Thyroid gland (tissue), 4 donors: ENCODE data around the gene CNNM3. TPM values are rescaled to one million over a fixed set of nuclear protein-coding genes. Genes with fewer than 3 reads are reported as not detected.
A peak's percentile ranks its signal among the peaks of the same experiment; 100 is the strongest.

Experiments used
- DNase-seq, 2 donors: peaks; one replicate each; pipeline ENCODE4 v3.0.0-alpha.2; 2019
- H3K27ac ChIP-seq, 3 donors: fragments of 200-600 bp; sonication (generic); 1 replicate in 2 of 3; 2 replicates in 1 of 3; pipeline ENCODE4 v1.5.1; 2016 to 2019; ENCODE audit warnings: mild to moderate bottlenecking in 1 of 3, moderate library complexity in 1 of 3
- H3K27me3 ChIP-seq: fragments of 200-600 bp; sonication (generic); one replicate; pipeline ENCODE4 v1.5.1; 2019
- H3K36me3 ChIP-seq, 2 donors: fragments of 200-600 bp; sonication (generic); one replicate each; pipeline ENCODE4 v1.5.1; 2016 to 2019
- H3K4me1 ChIP-seq, 2 donors: fragments of 200-600 bp; sonication (generic); one replicate each; pipeline ENCODE4 v1.5.1; 2017 to 2019
- H3K4me3 ChIP-seq, 3 donors: fragments of 200-600 bp; sonication (generic); replicated peaks in 1 of 3; 1 replicate in 2 of 3; 2 replicates in 1 of 3; pipeline ENCODE4 v1.5.1; 2016; ENCODE audit warnings: mild to moderate bottlenecking in 1 of 3
- H3K9me3 ChIP-seq: fragments of 200-600 bp; sonication (generic); one replicate; pipeline ENCODE4 v1.5.1; 2017
- POLR2A ChIP-seq, 2 donors: fragments of 450-650 bp; IDR thresholded peaks; one replicate each; pipeline ENCODE4 v1.6.1; 2017; ENCODE audit warnings: antibody characterized with exemption in 2 of 2, mild to moderate bottlenecking in 2 of 2, moderate library complexity in 1 of 2
- WGBS, 2 donors: methylation state at CpG; one replicate each; pipeline ENCODE4 v1.1.5; 2017; 5-methylcytosine and 5-hydroxymethylcytosine counted together
- intact Hi-C: fragments of 100-400 bp; cut with DNase I; formaldehyde crosslinking; loops from one replicate; pipeline ENCODE4 v1.15.1; 2023
- total RNA-seq, 4 donors: library from RNA; depleted of rRNA; stranded (reverse); fragments of >200 nt; gene quantifications; one replicate each; pipeline ENCODE4 v1.2.3, GENCODE V29; 2016
- TF ChIP-seq, protein P1 (sequence below), 6 experiments: fragments of 200-600 bp in 3 of 6; fragments of 450-650 bp in 3 of 6; sonication (generic) in 3 of 6; IDR thresholded peaks; one replicate each; pipeline ENCODE4 v1.5.1; 2016 to 2019; ENCODE audit warnings: antibody characterized with exemption in 6 of 6, mild to moderate bottlenecking in 2 of 6, inconsistent platforms in 1 of 6, moderate library complexity in 1 of 6

Gene CNNM3
- total RNA-seq, 4 donors from 2014 or later: 18.2 to 22.8 (median 20.4) TPM

- no peak for DNase-seq
- intact Hi-C loops: no loop called here
- 38 to 78% methylated on average over 1 of the region's 1 CpG for WGBS, 2 donors
- H3K9me3 ChIP-seq: no peaks in the 10 kb centered on the region
- H3K27me3 ChIP-seq: no peaks in the 10 kb centered on the region
- peaks cover 15 to 36% of the 10 kb centered on the region in 2 donors for H3K4me1 ChIP-seq
- no peak overlapping the region for H3K4me3 ChIP-seq
- TF ChIP-seq, protein P1, sequence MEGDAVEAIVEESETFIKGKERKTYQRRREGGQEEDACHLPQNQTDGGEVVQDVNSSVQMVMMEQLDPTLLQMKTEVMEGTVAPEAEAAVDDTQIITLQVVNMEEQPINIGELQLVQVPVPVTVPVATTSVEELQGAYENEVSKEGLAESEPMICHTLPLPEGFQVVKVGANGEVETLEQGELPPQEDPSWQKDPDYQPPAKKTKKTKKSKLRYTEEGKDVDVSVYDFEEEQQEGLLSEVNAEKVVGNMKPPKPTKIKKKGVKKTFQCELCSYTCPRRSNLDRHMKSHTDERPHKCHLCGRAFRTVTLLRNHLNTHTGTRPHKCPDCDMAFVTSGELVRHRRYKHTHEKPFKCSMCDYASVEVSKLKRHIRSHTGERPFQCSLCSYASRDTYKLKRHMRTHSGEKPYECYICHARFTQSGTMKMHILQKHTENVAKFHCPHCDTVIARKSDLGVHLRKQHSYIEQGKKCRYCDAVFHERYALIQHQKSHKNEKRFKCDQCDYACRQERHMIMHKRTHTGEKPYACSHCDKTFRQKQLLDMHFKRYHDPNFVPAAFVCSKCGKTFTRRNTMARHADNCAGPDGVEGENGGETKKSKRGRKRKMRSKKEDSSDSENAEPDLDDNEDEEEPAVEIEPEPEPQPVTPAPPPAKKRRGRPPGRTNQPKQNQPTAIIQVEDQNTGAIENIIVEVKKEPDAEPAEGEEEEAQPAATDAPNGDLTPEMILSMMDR (IDR thresholded peaks at IDR 0.05): no peak
- no peak for TF ChIP-seq POLR2A (IDR thresholded peaks at IDR 0.05)
- H3K36me3 ChIP-seq: no peaks in the 10 kb centered on the region
- H3K27ac ChIP-seq: no peak overlapping the region
Observed at GRCh38 chr2:96775160-96775559, 40.9 kb upstream of the CNNM3 start.

GRCh38 chr2:96783388-96783787 is 32.7 kb upstream of the CNNM3 start:
- Histone ChIP-seq H3K4me1 (peaks cover 23 to 27% of the 10 kb centered on the region in 2 donors), H3K27me3 (no peaks in the 10 kb centered on the region), H3K9me3 (no peaks in the 10 kb centered on the region), H3K27ac (no peak overlapping the region), H3K4me3 (no peak overlapping the region), H3K36me3 (no peaks in the 10 kb centered on the region)
- 80 to 86% methylated on average over 4 of the region's 4 CpGs for whole genome bisulfite sequencing, 2 donors
- no peak for DNase-seq
- no peak for TF ChIP-seq POLR2A (IDR thresholded peaks at IDR 0.05)
- TF ChIP-seq, protein P1 (IDR thresholded peaks at IDR 0.05): no peak
- intact Hi-C loops: no loop called here

- 95 to 97% methylated on average over 3 of the region's 3 CpGs for WGBS, 2 donors
- no peak for DNase-seq
- intact Hi-C loops: no loop called here
- no peaks in the 10 kb centered on the region for H3K9me3 ChIP-seq
- peak overlapping the region; percentile 70 to 77 (median 70) for H3K27ac ChIP-seq
- TF ChIP-seq POLR2A (IDR thresholded peaks at IDR 0.05): no peak
- TF ChIP-seq, protein P1 (IDR thresholded peaks at IDR 0.05): no peak
- no peak overlapping the region for H3K4me3 ChIP-seq
- H3K4me1 ChIP-seq: peaks cover 28 to 33% of the 10 kb centered on the region in 2 donors
- H3K27me3 ChIP-seq: no peaks in the 10 kb centered on the region
- no peaks in the 10 kb centered on the region for H3K36me3 ChIP-seq
Observed at GRCh38 chr2:96787411-96787810, 28.7 kb upstream of the CNNM3 start.

- intact Hi-C loops: no loop called here
- no peaks in the 10 kb centered on the region for H3K27me3 ChIP-seq
- no peak for TF ChIP-seq POLR2A (IDR thresholded peaks at IDR 0.05)
- TF ChIP-seq, protein P1 (IDR thresholded peaks at IDR 0.05): no peak
- H3K27ac ChIP-seq: peak overlapping the region; percentile 70 to 77 (median 70)
- no peaks in the 10 kb centered on the region for H3K36me3 ChIP-seq
- WGBS, 2 donors: 75 to 81% methylated on average over 15 to 16 of the region's 17 CpGs
- peak; percentile 76 to 81 for DNase-seq
- H3K4me3 ChIP-seq: no peak overlapping the region
- H3K4me1 ChIP-seq: peaks cover 39 to 43% of the 10 kb centered on the region in 2 donors
- H3K9me3 ChIP-seq: no peaks in the 10 kb centered on the region
Observed at GRCh38 chr2:96788442-96789244, 27.4 kb upstream of the CNNM3 start.

GRCh38 chr2:96789245-96789617 is 26.8 kb upstream of the CNNM3 start:
- intact Hi-C loops: no loop called here
- no peak for DNase-seq
- no peak overlapping the region for H3K27ac ChIP-seq
- 86 to 88% methylated on average over 5 to 6 of the region's 6 CpGs for WGBS, 2 donors
- H3K27me3 ChIP-seq: no peaks in the 10 kb centered on the region
- H3K4me3 ChIP-seq: no peak overlapping the region
- H3K4me1 ChIP-seq: peaks cover 39 to 43% of the 10 kb centered on the region in 2 donors
- H3K9me3 ChIP-seq: no peaks in the 10 kb centered on the region
- no peak for TF ChIP-seq POLR2A (IDR thresholded peaks at IDR 0.05)
- TF ChIP-seq, protein P1 (IDR thresholded peaks at IDR 0.05): no peak
- H3K36me3 ChIP-seq: no peaks in the 10 kb centered on the region
